ENCODE measurements around the gene OR52A5.
A peak's percentile ranks its signal among the peaks of the same experiment; 100 is the strongest.
"Not testable (repeated sequence)": the region's sequence is repeated elsewhere in the genome, so short reads cannot be mapped to it uniquely, and the experiment has no call there.

Gene OR52A5

DNA sequence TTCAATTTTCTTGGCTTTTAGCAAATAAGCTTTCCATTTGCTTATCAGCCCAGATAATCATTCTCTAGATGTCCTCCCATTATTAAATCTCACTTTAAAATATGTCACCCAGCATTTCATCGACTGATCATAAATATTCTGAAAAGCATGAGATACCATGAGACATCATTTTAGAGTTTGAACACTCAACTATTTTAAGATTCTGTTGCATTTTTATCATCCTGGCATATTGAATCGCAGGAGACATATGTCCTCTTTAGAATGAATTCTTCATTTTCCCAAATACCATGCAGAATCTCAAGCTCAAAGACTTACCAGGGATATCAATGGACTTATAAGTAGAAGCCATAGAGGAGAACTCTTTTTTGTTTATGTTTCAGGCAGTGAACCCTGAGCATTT, at the start of gene OR52A5:
Gene OR52A5 (minus strand): TSS at position 361 of the 400 bp plus-strand sequence. CDS start 5,714 bp downstream, outside the sequence.
- no peak for DNase-seq

DNA sequence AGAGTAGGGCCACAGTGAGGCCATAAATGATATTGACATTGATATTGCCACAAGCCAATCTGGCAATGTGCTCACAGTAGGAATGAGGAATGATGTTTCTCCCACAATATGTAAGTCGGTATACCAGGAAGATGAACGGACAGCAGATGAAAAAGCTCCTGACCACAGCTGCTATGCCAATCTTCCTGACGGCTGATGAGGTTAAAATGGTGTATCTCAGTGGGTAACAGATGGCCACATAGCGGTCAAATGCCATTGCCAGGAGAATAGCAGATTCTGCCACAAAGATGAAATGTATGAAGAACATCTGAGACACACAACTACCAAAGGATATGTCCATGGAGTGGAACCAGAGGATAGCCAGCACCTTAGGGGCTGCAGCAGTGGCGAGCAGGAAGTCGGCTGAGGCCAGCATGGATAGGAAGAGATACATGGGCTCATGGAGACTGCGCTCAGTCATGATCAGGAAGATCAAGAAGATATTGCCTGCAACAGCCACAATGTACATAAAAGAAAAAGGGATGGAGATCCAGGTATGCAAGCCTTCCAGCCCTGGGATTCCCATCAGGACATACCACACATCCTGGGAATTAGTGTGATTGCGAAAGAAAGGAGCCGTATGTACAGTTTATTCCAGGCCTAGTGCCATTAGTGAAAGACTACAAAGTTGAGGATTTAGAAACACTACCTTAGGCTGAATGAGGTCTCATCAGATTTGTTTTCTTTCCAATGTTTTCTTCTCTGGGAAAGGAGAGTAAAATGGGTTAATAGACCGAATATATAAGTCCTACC, 40.1 kb upstream of the OR52A5 start:
- no peak for DNase-seq

- no peak for DNase-seq
Observed at GRCh38 chr11:5174934-5175333, 36.8 kb upstream of the OR52A5 start.

- DNase-seq: no peak
Observed at GRCh38 chr11:5171856-5172255, 33.7 kb upstream of the OR52A5 start.

DNA sequence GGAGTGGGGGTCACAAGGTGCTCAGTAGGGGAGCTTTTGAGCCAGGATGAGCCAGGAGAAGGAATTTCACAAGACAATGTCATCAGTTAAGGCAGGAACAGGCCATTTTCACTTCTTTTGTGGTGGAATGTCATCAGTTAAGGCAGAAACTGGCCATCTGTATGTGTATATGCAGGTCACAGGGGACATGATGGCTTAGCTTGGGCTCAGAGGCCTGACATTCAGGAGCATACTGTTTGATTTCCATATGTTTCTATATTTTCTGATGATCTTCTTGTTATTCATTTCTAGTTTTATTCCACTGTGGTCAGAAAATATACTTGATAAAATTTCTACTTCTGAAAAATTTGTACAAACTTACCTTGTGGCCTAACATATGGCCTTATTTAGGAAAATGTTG, 27.7 kb upstream of the OR52A5 start:
- DNase-seq: not testable (repeated sequence)

GRCh38 chr11:5164807-5165206, 26.7 kb upstream of the OR52A5 start:
- not testable (repeated sequence) for DNase-seq

- DNase-seq: not testable (repeated sequence)
Observed at GRCh38 chr11:5161045-5161444, 22.9 kb upstream of the OR52A5 start.

GRCh38 chr11:5160217-5160616, 22.1 kb upstream of the OR52A5 start:
- DNase-seq: not testable (repeated sequence)

DNA sequence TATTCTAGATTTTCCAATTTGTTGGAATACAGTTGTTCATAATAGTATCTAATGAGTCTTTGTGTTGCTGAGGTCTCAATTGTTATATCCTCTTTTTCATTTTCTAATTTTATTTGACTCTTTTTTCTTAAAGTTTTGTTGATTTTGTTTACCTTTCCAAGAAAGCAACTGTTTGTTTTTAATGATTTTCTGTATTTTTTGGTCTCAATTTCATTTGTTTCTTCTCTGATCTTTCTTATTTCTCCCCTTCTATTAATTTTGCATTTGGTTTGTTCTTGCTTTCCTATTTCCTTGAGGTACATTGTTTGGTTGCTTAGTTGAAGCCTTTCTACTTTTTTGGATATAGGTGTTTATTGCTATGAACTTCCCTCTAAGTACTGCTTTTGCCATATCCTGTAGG, 21.6 kb upstream of the OR52A5 start:
- DNase-seq: no peak

- no peak for DNase-seq
Observed at GRCh38 chr11:5154657-5155056, 16.5 kb upstream of the OR52A5 start, which contains the start of gene OR52A1. Gene OR52A1, minus strand, starts transcription at chr11:5154757. Its CDS starts 2,388 bp downstream, at chr11:5152369.

- no peak for DNase-seq
Observed at GRCh38 chr11:5153574-5154431, 15.6 kb upstream of the OR52A5 start.

DNA sequence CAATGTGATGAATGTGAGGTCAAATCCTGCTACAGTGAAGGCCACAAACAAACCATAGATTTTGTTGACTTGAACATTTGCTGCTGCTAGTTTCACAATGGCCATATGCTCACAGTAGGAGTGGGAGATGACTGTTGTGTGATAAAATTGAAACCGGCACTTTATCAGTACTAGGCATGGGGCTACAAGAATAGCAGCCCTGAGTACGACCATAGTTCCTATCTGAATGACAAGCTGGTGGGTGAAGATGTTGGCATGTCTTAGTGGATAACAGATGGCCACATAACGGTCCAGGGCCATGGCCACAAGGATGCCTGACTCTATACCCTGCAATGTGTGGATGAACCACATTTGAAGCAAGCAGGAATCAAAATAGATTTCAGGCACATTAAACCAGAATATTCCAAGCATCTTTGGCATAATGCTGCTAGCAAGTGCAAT, 13.6 kb upstream of the OR52A5 start:
- no peak for DNase-seq

DNA sequence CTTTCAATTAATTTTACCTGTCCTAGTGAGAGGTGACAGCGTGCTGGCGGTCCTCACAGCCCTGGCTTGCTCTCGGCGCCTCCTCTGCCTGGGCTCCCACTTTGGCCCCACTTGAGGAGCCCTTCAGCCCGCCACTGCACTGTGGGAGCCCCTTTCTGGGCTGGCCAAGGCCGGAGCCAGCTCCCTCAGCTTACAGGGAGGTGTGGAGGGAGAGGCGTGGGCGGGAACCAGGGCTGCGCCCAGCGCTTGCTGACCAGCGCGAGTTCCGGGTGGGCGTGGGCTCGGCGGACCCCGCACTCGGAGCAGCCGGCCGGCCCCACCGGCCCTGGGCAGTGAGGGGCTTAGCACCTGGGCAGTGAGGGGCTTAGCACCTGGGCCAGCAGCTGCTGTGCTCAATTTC, 6.0 kb upstream of the OR52A5 start:
- not testable (repeated sequence) for DNase-seq

DNA sequence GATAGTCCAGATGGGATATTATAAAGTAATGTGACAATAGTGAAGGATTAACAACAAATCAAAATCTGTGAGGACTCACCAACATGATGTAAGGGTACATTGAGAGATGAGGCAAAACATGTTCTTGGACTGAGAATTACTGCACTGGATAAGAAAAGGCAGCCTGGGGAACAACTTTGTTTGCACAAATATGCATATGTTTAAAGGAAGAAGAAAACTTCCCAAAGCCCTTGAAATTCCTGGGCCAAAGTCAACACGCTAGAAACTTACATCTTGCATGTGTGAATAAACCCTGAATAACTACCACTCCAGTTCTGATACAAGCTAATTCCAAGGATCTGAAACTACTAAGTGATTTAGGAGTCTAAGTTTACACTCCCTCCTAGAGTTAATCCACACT, 1.1 kb downstream of the OR52A5 start:
- DNase-seq: no peak

- DNase-seq: no peak
Observed at GRCh38 chr11:5136261-5136660, 1.9 kb downstream of the OR52A5 start.

DNA sequence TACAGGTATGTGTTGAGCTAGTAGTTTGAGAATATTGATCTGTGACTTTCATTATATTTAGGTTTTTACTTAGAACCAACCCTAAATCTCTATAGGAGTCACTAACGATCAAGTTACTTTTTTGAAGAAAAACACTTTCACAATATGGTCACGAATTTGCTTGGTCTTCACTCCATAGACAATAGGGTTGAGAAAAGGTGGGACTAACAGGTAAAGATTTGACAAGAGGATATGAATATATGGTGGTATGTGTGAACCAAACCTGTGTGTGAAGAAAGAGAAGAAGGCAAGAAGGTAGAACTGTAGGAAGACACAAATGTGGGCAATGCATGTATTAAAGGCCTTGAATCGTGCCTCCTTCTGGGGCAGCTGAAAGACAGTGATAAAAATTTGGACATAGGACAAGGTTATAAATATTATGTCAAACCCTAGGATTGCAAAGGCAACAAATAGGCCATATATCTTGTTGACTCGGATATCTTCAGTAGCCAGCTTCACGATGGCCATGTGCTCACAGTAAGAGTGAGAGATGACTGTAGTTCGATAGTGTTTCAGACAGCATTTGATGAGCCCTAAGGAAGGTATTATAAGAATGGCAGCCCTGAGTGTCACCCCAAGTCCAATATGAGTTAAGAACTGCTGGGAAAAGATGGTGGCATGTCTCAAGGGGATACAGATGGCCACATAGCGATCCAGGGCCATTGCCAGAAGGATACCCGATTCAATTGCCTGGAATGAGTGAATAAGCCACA, 6.4 kb downstream of the OR52A5 start:
- no peak for DNase-seq

GRCh38 chr11:5129457-5129877, 8.7 kb downstream of the OR52A5 start:
- DNase-seq: no peak

DNA sequence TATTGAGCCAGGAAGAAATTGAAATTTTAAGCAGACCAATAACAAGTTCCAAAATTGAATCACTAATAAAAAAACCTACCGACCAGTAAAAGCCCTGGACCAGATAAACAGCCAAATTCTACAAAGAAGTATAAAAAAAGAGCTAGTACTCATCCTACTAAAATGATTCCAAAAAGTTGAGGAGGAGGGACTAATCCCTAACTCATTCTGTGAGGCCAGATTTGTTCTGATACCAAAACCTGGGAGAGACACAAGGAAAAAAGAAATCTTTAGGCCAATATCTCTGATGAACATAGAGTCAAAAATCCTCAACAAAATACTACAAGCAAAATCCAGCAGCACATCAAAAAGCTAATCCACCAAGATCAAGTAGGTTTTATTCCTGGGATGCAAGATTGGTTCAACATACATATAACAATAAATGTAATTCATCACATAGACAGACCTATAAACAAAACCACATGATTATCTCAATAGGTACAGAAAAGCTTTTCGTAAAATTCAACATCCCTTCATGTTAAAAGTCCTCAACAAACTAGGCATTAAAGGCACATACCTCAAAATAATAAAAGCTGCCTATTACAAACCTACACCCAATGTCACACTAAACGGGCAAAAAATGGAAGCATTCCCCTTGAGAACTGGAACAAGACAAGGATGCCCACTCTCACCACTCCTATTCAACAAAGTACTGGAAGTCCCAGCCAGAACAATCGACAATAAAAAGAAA, 13.1 kb downstream of the OR52A5 start:
- no peak for DNase-seq

DNA sequence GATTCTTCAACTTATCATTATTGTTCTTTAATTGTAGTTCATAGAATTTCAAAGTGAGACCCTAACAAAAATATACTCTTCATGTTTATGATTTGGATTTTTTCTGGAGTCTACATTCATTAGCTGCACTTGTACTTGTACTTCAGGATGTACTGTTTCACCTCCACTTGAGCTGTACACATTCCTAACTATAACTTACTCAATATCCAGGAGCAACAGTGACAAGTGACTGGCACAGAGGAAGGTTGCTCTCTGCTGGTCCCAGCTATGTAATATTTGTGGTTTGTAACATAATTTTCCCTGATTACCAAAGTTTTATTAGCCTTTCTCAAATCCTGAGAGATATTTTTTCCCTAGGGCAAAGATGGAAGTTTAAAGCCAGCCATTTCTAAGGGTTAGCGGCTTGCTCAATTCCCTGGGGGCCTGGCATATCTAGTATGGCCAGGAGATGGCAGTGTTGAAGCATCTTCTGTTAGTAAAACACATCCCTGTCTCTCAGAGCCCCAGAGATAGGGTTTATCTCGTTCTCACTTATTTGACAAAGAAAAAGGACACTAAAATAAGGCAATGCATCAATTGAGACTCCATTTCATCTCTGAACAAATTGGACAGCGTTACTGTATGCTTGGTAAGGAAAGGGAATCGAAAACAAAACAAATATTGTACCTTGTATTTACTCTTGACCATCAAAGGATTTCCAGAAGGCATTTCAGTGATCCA, 14.2 kb downstream of the OR52A5 start:
- DNase-seq: peak; percentile 47

GRCh38 chr11:5118893-5119292, 19.3 kb downstream of the OR52A5 start:
- no peak for DNase-seq

- no peak for DNase-seq
Observed at GRCh38 chr11:5117588-5117987, 20.6 kb downstream of the OR52A5 start.

- no peak for DNase-seq
Observed at GRCh38 chr11:5115339-5115738, 22.8 kb downstream of the OR52A5 start.
